SIG-M5 treated with dmso at 0.1 percent for 504 hours (cell line): ENCODE data around the gene OR6T1.

Source experiments
- DNase-seq: peaks from one replicate; lab custom pipeline; 2025; ENCODE audit not compliant: unreplicated experiment; lab: John Stamatoyannopoulos, UW

Gene OR6T1

DNA sequence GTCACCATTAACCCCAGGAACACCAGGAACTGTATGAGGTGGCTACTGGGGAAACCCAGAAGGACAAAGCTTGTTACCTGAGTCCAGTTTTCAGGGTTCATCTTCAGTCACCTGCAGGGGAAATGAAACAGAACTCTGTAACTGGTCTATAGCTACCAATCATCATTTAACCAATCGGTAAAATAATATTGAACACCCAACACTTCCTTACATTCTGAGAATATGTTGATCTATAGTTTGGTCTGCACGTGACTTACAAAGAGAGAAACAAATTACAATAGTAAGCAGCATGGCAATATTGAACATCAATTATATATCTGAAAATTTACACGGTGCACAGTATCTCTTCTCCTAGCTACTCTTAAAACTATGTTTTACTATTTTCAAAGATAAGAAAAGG is at the start of gene OR6T1:
OR6T1 (minus strand) TSS at position 101 of the 400 bp plus-strand sequence; CDS start at position 101, 0 bp downstream.
- no peak for DNase-seq

DNA sequence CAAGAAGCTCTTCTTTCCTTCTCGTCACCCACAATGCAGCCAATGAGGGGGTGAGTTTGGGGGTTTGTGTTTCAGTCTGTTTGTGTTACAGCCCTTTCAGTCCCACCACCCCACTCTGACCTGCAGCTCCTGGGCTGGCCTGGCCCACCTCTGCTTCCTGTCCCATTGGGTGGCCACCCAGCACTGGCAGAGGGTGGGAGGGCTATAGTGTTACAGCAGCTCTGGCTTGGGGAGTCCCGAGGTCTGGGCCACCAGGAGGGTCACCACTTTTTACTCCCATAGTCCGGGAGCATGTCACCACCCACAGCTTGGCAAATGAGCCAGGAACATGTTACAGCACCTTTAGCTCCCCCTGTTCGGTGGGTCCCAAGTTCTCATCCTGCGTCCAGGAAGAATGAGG is 35.7 kb upstream of the OR6T1 start:
- DNase-seq: no peak

- DNase-seq: no peak
Observed at GRCh38 chr11:123977731-123978347, 34.2 kb upstream of the OR6T1 start, which contains the start of gene OR10S1. Gene OR10S1, minus strand, starts transcription at chr11:123977781. Its CDS starts 117 bp downstream, at chr11:123977664.

DNA sequence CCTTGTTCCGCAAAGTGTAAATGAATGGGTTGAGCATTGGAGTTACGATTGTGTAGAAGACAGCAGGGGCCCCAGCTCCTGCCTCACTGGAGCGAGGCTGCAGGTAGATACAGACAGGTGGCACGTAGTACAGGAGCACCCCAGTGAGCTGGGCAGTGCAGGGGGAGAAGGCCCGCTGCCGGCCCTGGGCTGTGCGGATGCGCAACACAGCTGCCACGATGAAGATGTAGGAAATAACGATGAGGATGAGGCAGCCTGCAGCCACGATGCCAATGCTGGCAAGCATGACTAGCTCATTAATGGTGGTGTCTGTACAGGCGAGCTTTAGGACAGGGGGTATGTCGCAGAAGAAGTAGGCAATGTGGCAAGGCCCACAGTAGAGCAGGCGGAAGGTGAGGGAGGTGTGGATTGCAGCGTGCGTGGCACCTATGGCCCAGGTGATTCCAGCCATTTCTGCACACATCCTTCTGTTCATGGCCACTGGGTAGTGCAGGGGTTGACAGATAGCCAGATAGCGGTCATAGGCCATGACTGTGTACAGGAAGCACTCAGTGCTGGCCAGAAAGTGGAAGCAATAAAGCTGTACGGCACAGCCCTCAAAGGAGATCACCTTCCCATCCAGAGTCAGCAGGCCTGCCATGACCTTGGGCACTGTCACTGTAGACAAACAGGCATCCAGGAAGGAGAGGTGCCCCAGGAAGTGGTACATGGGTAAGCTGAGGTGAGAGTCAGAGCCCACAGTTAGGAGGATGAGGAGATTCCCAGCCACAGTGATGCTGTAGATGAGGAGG is 33.3 kb upstream of the OR6T1 start:
- no peak for DNase-seq

GRCh38 chr11:123973816-123974215 is 30.2 kb upstream of the OR6T1 start:
- DNase-seq: no peak

GRCh38 chr11:123956752-123957151 is 13.1 kb upstream of the OR6T1 start:
- DNase-seq: no peak

DNA sequence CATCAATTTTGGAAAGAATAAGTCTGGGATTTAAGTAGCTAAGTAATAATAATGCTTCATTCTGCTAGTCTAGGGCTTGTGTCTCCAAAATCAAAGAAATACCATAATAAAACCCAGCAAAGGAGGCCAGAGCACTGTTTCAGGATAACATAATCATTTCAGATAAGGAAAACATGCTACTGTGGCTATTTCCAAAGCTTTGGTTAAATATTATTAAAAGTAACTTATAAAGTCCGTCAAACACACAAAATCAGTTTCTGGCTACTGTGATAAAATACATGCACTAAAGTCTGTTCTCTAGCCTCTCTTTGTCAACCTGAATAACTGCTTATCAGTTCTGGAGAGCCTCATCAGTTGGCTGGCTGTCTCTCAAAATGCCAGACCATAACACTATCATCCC is 1.5 kb upstream of the OR6T1 start:
- DNase-seq: no peak

GRCh38 chr11:123942413-123942812 is 1.2 kb downstream of the OR6T1 start:
- DNase-seq: no peak

DNA sequence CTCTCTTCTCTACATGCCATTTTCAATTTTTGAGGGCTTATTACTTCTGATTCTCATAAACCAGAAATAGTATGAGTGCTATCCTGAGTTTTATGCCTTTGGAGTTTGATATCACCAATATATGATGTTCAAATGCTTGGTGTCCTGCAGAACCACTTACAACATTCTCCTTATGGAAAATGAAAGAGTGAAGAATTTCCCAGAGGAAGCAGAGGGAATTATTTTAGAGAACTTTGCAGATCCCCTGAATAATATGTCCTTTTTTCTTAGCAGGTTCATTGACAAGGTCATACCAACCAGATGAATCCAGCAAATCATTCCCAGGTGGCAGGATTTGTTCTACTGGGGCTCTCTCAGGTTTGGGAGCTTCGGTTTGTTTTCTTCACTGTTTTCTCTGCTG is 4.3 kb downstream of the OR6T1 start, which contains the start of gene OR4D5:
OR4D5 (plus strand) TSS at position 301 of the 400 bp plus-strand sequence; CDS start at position 301, 0 bp downstream.
- DNase-seq: no peak

DNA sequence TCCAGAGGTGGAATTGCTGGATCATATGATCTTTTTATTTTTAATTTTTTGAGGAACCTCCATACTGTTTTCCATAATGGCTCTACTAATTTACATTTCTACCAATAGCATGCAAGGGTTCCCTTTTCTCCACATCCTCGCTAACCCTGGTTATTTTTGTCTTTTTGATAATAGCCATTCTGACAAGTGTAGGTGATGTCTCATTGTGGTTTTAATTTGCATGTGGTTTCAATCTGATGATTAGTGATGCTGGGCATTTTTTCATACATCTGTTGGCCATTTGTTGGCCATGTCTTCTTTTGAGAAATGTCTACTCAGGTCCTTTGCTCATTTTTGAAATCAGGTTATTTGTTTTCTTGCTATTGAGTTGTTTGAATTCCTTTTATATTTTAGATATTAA is 19.6 kb downstream of the OR6T1 start:
- no peak for DNase-seq

- no peak for DNase-seq
Observed at GRCh38 chr11:123920943-123921342, 22.7 kb downstream of the OR6T1 start.

DNA sequence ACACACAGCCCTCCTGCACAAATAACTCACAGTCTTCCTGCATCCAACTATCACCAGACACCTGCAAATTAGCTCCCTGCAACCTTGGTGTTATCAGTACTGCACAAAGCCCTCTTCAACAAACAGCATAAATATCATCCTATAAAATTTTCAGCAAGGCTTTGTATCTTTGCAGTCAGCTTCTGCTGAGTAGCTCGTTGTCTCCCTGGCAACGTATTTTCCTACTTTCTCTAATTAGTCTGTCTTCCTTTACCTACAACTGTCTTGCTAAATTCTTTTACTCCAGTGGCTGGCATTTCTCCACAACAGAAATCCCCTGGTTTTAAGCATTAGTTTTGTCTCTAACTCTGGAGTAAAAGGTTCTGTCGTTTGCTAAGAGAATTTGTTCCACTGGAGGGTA is 37.8 kb downstream of the OR6T1 start:
- DNase-seq: no peak

DNA sequence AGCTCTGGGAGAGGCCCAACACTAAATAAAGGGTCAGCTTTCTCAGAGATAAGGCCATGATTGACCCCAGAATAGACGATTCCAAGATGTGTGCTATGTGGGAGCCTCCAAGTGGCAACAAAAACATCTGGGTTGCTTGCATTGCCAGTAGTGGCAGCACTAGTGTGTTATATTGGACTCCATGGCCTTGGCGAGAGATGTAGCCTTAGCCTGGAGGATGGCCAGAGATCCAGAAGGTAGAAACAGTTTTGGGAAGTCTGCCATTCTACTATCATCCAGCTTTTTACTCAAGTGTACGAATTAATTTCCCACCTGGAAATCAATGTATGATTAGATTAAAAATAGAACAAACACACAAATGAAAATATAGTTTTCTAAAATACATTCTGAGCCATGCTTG is 38.7 kb downstream of the OR6T1 start:
- DNase-seq: no peak

- no peak for DNase-seq
Observed at GRCh38 chr11:123903932-123904331, 39.7 kb downstream of the OR6T1 start.

GRCh38 chr11:123901867-123902266 is 41.8 kb downstream of the OR6T1 start, which contains the start of gene OR8D4:
Gene OR8D4, plus strand, starts transcription at chr11:123902167. Its CDS starts 4,265 bp downstream, at chr11:123906432.
- no peak for DNase-seq

DNA sequence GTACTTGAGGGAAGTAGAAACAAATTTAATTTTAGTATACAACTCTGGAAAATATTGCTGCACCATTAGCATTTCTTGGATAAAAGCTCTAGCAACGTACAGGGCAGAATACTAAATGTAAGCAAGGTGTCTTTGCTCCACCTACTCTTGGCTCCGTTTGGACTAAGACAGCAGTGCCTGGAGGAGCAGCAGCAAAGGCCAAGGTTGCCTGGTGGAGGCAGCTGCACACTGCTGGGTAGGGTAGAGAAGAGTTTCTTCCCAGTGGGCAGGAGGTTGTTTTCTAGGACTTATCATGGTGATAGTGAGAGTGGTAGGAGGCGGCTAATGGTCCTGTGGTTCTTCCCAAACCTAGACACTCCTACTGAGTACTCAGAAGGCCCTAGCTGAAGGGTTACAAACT is 43.8 kb downstream of the OR6T1 start:
- no peak for DNase-seq
